ENCODE results near the gene MALRD1. TPM values are rescaled to one million over a fixed set of nuclear protein-coding genes. Genes with fewer than 3 reads are reported as not detected.

Gene MALRD1
- total and polyA plus RNA-seq, 2 experiments from 2014 or later = 17.8 to 52.6 TPM

- H3K4me3 ChIP-seq = no peak overlapping the region
- peaks cover 8% of the 10 kb centered on the region for H3K4me1 ChIP-seq (ENCODE audit: insufficient read depth)
- no peak overlapping the region for H3K4me2 ChIP-seq
- no peak overlapping the region for H3K27ac ChIP-seq
- H4K20me1 ChIP-seq (ENCODE audit: insufficient read depth, poor library complexity, severe bottlenecking) = no peaks in the 10 kb centered on the region
- H2AFZ ChIP-seq = no peak overlapping the region
- 61% methylated on average over 3 of the region's 3 CpGs for WGBS (ENCODE audit: low lambda C conversion rate, missing lambda C conversion rate)
- no peak for DNase-seq (ENCODE audit: low spot score)
- H3K79me2 ChIP-seq = no peaks in the 10 kb centered on the region
- H3K9me3 ChIP-seq (ENCODE audit: low read depth) = no peaks in the 10 kb centered on the region
- H3K27me3 ChIP-seq = no peaks in the 10 kb centered on the region
- no peaks in the 10 kb centered on the region for H3K36me3 ChIP-seq (replicated peaks; ENCODE audit: insufficient read depth, low read depth)
- no peaks in the 10 kb centered on the region for H3K9me2 ChIP-seq (replicated peaks; ENCODE audit: insufficient read depth)
- TF ChIP-seq EZH2 (IDR thresholded peaks at IDR 0.05; ENCODE audit: borderline replicate concordance) = no peak
Observed at GRCh38 chr10:19658131-19658530, 609.5 kb downstream of the MALRD1 start.

DNA sequence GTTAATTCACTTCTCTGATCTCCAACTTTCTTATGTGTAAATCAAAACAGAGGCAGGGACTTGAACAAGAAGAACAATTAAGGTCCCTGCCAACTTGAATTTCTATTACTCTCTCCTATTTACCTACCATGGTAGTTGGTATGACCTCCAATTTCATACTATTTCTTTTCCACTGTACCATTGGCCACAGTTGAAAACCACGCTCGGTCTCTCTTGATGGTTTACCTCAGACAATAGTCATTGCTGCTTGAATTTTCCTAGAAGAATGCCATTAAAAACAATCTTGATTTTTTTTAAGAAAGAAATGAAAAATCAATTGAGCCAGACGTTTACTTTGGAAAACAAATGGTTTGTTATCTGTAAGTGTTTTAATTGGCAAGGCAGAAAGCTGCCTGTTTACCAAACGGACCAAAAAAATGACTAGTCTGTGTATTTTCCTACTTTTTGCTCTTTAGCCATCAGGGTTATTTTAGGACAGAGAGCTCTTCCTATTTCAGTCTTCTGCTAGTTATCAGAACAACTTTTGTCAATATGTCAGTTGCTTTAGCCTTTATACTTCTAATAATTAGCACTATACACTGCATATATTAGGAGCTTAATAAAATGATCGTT, 610.1 kb downstream of the MALRD1 start:
- Histone ChIP-seq H3K27ac (no peak overlapping the region), H4K20me1 (ENCODE audit: insufficient read depth, poor library complexity, severe bottlenecking) (no peaks in the 10 kb centered on the region), H3K79me2 (no peaks in the 10 kb centered on the region), H3K36me3 (replicated peaks; ENCODE audit: insufficient read depth, low read depth) (no peaks in the 10 kb centered on the region), H3K4me3 (no peak overlapping the region), H3K4me1 (ENCODE audit: insufficient read depth) (peaks cover 8% of the 10 kb centered on the region), H3K27me3 (no peaks in the 10 kb centered on the region), H3K4me2 (no peak overlapping the region), H3K9me2 (replicated peaks; ENCODE audit: insufficient read depth) (no peaks in the 10 kb centered on the region), H2AFZ (no peak overlapping the region), H3K9me3 (ENCODE audit: low read depth) (no peaks in the 10 kb centered on the region)
- 79% methylated on average over 5 of the region's 5 CpGs for WGBS (ENCODE audit: low lambda C conversion rate, missing lambda C conversion rate)
- TF ChIP-seq EZH2phosphoT487 (IDR thresholded peaks at IDR 0.05; ENCODE audit: low read depth, severe bottlenecking, unreplicated experiment) = no peak
- no peak for TF ChIP-seq CTCF (IDR thresholded peaks at IDR 0.05; ENCODE audit: poor library complexity)
- DNase-seq (ENCODE audit: low spot score) = no peak

- 92% methylated on average over 4 of the region's 4 CpGs for WGBS (ENCODE audit: low lambda C conversion rate, missing lambda C conversion rate)
Observed at GRCh38 chr10:19659920-19660655, 611.5 kb downstream of the MALRD1 start.

More at GRCh38 chr10:19659920-19660655, 611.5 kb downstream of the MALRD1 start:
- TF ChIP-seq EZH2phosphoT487 (IDR thresholded peaks at IDR 0.05; ENCODE audit: low read depth, severe bottlenecking, unreplicated experiment) (no peak), EZH2 (IDR thresholded peaks at IDR 0.05; ENCODE audit: borderline replicate concordance) (no peak), CTCF (IDR thresholded peaks at IDR 0.05; ENCODE audit: poor library complexity) (no peak)
- Histone ChIP-seq H3K4me3 (no peak overlapping the region), H3K9me3 (ENCODE audit: low read depth) (no peaks in the 10 kb centered on the region), H3K79me2 (no peaks in the 10 kb centered on the region), H3K4me1 (ENCODE audit: insufficient read depth) (no peaks in the 10 kb centered on the region), H3K36me3 (replicated peaks; ENCODE audit: insufficient read depth, low read depth) (no peaks in the 10 kb centered on the region), H2AFZ (no peak overlapping the region), H3K9me2 (replicated peaks; ENCODE audit: insufficient read depth) (no peaks in the 10 kb centered on the region), H3K27ac (no peak overlapping the region), H3K27me3 (no peaks in the 10 kb centered on the region), H3K4me2 (no peak overlapping the region), H4K20me1 (ENCODE audit: insufficient read depth, poor library complexity, severe bottlenecking) (no peaks in the 10 kb centered on the region)
- DNase-seq (ENCODE audit: low spot score) = no peak
